ENCODE measurements around the gene DOC2A.

DNA sequence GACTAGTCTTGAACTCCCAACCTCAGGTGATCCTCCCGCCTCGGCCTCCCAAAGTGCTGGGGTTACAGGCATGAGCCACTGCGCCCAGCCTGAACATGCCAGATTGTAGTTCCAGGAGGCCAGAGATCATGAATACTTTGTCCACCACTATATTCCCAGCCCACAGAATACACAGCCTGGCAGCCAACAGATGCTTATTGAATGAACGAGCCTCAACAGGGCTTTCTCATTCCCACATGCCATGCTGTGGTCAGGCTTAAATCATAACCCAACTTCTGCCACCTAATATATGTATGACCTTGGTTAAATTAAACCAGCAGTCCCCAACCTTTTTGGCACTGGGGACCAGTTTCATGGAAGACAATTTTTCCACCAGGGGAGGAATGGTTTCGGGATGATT is 52.1 kb downstream of the DOC2A start:
- TF ChIP-seq, protein P1, sequence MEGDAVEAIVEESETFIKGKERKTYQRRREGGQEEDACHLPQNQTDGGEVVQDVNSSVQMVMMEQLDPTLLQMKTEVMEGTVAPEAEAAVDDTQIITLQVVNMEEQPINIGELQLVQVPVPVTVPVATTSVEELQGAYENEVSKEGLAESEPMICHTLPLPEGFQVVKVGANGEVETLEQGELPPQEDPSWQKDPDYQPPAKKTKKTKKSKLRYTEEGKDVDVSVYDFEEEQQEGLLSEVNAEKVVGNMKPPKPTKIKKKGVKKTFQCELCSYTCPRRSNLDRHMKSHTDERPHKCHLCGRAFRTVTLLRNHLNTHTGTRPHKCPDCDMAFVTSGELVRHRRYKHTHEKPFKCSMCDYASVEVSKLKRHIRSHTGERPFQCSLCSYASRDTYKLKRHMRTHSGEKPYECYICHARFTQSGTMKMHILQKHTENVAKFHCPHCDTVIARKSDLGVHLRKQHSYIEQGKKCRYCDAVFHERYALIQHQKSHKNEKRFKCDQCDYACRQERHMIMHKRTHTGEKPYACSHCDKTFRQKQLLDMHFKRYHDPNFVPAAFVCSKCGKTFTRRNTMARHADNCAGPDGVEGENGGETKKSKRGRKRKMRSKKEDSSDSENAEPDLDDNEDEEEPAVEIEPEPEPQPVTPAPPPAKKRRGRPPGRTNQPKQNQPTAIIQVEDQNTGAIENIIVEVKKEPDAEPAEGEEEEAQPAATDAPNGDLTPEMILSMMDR (IDR thresholded peaks at IDR 0.05), result no peak
- no peak for TF ChIP-seq POLR2A (IDR thresholded peaks at IDR 0.05)
